DMS 273 treated with DMSO at 0.1 percent for 48 hours (cell line): ENCODE data around the gene SPINT4.

Experiments
- DNase-seq: peaks from one replicate; lab custom pipeline; 2025; lab: John Stamatoyannopoulos, UW

The SPINT4 gene

GRCh38 chr20:45765307-45765875 lies 43.2 kb downstream of the SPINT4 start:
- DNase-seq = no peak

- no peak for DNase-seq
These were observed 43.8 kb downstream of the SPINT4 start for GRCh38 chr20:45765980-45766379.

GRCh38 chr20:45768479-45768878 lies 46.3 kb downstream of the SPINT4 start:
- DNase-seq = no peak

- peak; percentile 50 for DNase-seq
These were observed 49.1 kb downstream of the SPINT4 start for GRCh38 chr20:45771182-45771759.

GRCh38 chr20:45772693-45773092 lies 50.5 kb downstream of the SPINT4 start:
- DNase-seq = no peak

GRCh38 chr20:45774945-45775344 lies 52.8 kb downstream of the SPINT4 start:
- no peak for DNase-seq

GRCh38 chr20:45775411-45775810 lies 53.3 kb downstream of the SPINT4 start:
- no peak for DNase-seq
